GM23338 (cell line): ENCODE measurements around the gene PHYHIPL. TPM values are rescaled to one million over a fixed set of nuclear protein-coding genes. Genes with fewer than 3 reads are reported as not detected.

Experiments used
- ATAC-seq: fragments of 200-7000 bp; cut with Tn5 transposase; 3 replicates; pipeline ENCODE4 v1.9.1; 2020
- DNase-seq: peaks from one replicate; pipeline ENCODE4 v3.0.0-alpha.2; 2015; ENCODE audit warnings: low spot score
- H2AFZ ChIP-seq: fragments of 200-600 bp; sonication (generic); 2 replicates; pipeline ENCODE4 v1.8.0; 2016; ENCODE audit warnings: antibody characterized with exemption, mild to moderate bottlenecking, moderate library complexity
- H3F3A ChIP-seq: fragments of 200-600 bp; sonication (generic); replicated peaks from 2 replicates; pipeline ENCODE4 v1.8.0; 2017; ENCODE audit warnings: antibody characterized with exemption, mixed run types, low read depth
- H3K27ac ChIP-seq: fragments of 200-600 bp; sonication (generic); 2 replicates; pipeline ENCODE4 v1.6.1; 2016; ENCODE audit warnings: low read depth
- H3K27me3 ChIP-seq: fragments of 200-600 bp; sonication (generic); 2 replicates; pipeline ENCODE4 v1.8.0; 2016; ENCODE audit warnings: mild to moderate bottlenecking, mixed run types, moderate library complexity; ENCODE audit not compliant: insufficient read depth
- H3K36me3 ChIP-seq: fragments of 200-600 bp; sonication (generic); 2 replicates; pipeline ENCODE4 v1.8.0; 2016; ENCODE audit warnings: mild to moderate bottlenecking; ENCODE audit not compliant: insufficient read depth
- H3K4me1 ChIP-seq: fragments of 200-600 bp; sonication (generic); 2 replicates; pipeline ENCODE4 v1.8.0; 2016; ENCODE audit warnings: mild to moderate bottlenecking, moderate library complexity; ENCODE audit not compliant: insufficient read depth
- H3K4me2 ChIP-seq: fragments of 200-600 bp; sonication (generic); 2 replicates; pipeline ENCODE4 v1.7.1; 2017; ENCODE audit warnings: mixed run types
- H3K4me3 ChIP-seq: fragments of 200-600 bp; sonication (generic); 2 replicates; pipeline ENCODE4 v1.6.1; 2016; ENCODE audit warnings: mixed run types
- H3K79me2 ChIP-seq: fragments of 200-600 bp; sonication (generic); replicated peaks from 2 replicates; pipeline ENCODE4 v1.8.0; 2017; ENCODE audit warnings: mild to moderate bottlenecking; ENCODE audit not compliant: insufficient read depth
- H3K9me2 ChIP-seq: fragments of 200-600 bp; sonication (generic); 2 replicates; pipeline ENCODE4 v1.8.0; 2017; ENCODE audit not compliant: insufficient read depth
- H4K20me1 ChIP-seq: fragments of 200-600 bp; sonication (generic); replicated peaks from 2 replicates; pipeline ENCODE4 v1.8.0; 2017; ENCODE audit warnings: mild to moderate bottlenecking; ENCODE audit not compliant: insufficient read depth
- H3K27ac Mint-ChIP-seq: 2 replicates; pipeline ENCODE4 v1.8.0; 2020; ENCODE audit warnings: inconsistent platforms, mild to moderate bottlenecking, moderate library complexity, mixed read lengths
- H3K27me3 Mint-ChIP-seq: 3 replicates; pipeline ENCODE4 v1.8.0; 2022; ENCODE audit warnings: low read depth, mild to moderate bottlenecking, moderate library complexity, mixed read lengths, inconsistent platforms; ENCODE audit not compliant: insufficient read depth, poor library complexity
- H3K36me3 Mint-ChIP-seq: 3 replicates; pipeline ENCODE4 v1.8.0; 2021; ENCODE audit warnings: low read depth, mild to moderate bottlenecking, inconsistent platforms, moderate library complexity, mixed read lengths
- H3K4me1 Mint-ChIP-seq: 3 replicates; pipeline ENCODE4 v1.8.0; 2020; ENCODE audit warnings: mild to moderate bottlenecking, inconsistent platforms, mixed read lengths
- H3K4me3 Mint-ChIP-seq: 3 replicates; pipeline ENCODE4 v1.8.0; 2021; ENCODE audit warnings: moderate library complexity, mild to moderate bottlenecking, inconsistent platforms, mixed read lengths
- H3K9me3 Mint-ChIP-seq: 3 replicates; pipeline ENCODE4 v1.8.0; 2020; ENCODE audit warnings: moderate library complexity, mild to moderate bottlenecking, inconsistent platforms, mixed read lengths
- CREB1 ChIP-seq: fragments of 250-450 bp; sonication (Bioruptor Pico); IDR thresholded peaks from 2 replicates; pipeline ENCODE4 v1.5.0; 2020; ENCODE audit warnings: low read depth, mild to moderate bottlenecking, moderate library complexity
- EZH2phosphoT487 ChIP-seq: fragments of 200-600 bp; sonication (generic); IDR thresholded peaks from one replicate; pipeline ENCODE4 v1.8.1; 2018; ENCODE audit warnings: antibody characterized with exemption; ENCODE audit not compliant: unreplicated experiment
- JUNB ChIP-seq: IDR thresholded peaks from one replicate; pipeline ENCODE4 v1.6.1; 2016; ENCODE audit warnings: antibody characterized with exemption; ENCODE audit not compliant: unreplicated experiment
- NANOG ChIP-seq: IDR thresholded peaks from 2 replicates; pipeline ENCODE4 v1.6.1; 2016; ENCODE audit warnings: antibody characterized with exemption, borderline replicate concordance
- POLR2AphosphoS5 ChIP-seq: IDR thresholded peaks from 2 replicates; pipeline ENCODE4 v1.6.1; 2016; ENCODE audit warnings: antibody characterized with exemption, low read depth
- STAT1 ChIP-seq: IDR thresholded peaks from one replicate; pipeline ENCODE4 v1.6.1; 2016; ENCODE audit warnings: antibody characterized with exemption; ENCODE audit not compliant: unreplicated experiment
- ZNF114 ChIP-seq: fragments of 250-450 bp; sonication (Bioruptor Pico); IDR thresholded peaks from 2 replicates; pipeline ENCODE4 v1.5.0; 2020; ENCODE audit warnings: mild to moderate bottlenecking, moderate library complexity
- polyA plus RNA-seq: library from polyadenylated mRNA; unstranded; fragments of >200 nt; fragmentation: Nextera tagmentation; extraction: Ambion mirVana; gene quantifications from 2 replicates; pipeline ENCODE4 v1.2.1, GENCODE V29; 2016
- total RNA-seq: library from RNA; depleted of rRNA; stranded (reverse); fragments of >200 nt; shearing (Covaris generic); gene quantifications from 2 replicates; pipeline ENCODE4 v1.2.3, GENCODE V29; 2014
- TF ChIP-seq, protein P1 (sequence below): IDR thresholded peaks from one replicate; pipeline ENCODE4 v1.6.1; 2018; ENCODE audit warnings: antibody characterized with exemption; ENCODE audit not compliant: unreplicated experiment
- TF ChIP-seq, protein P2 (sequence below): IDR thresholded peaks from 2 replicates; pipeline ENCODE4 v1.6.1; 2016; ENCODE audit warnings: antibody characterized with exemption
- TF ChIP-seq, protein P3 (sequence below), 2 experiments: fragments of 200-600 bp in 1 of 2; sonication (generic) in 1 of 2; conservative IDR thresholded peaks; 2 replicates each; pipeline versions ENCODE4 v1.5.1 to v1.6.1; 2016 to 2017; ENCODE audit warnings: antibody characterized with exemption in 2 of 2, low read depth in 2 of 2, mild to moderate bottlenecking in 2 of 2, moderate library complexity in 1 of 2

Gene PHYHIPL
- total and polyA plus RNA-seq, 2 experiments from 2014 or later = 0.24 to 0.27 TPM

DNA sequence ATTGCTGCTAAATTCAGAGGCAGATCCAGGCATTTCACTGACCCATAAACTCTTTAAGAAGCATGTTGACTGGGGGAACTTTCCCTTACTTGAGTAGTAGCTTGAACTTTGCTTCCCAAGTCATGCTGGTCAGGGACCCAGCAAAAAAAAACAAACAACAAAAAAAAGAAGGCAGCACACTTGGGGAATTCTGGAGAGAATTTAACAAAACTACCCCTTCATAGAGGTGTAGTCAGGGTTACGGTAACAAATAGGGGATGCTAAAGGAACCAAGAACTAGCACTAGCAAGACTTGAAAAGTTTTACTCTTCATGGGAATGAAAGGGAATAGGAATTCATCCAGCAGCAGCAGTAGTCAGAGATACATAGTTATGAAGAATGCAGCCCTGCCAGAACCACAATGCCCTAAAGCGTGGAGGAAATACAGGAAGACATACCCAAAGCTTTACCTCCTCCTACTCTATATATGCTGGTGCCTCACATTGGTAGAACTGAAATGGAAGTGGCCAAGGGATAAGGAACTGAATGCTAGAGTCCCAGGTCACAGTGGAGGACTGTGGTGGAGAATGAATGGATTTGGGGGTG lies 67.3 kb downstream of the PHYHIPL start:
- Histone ChIP-seq H3K9me2 (no peaks in the 10 kb centered on the region), H4K20me1 (no peaks in the 10 kb centered on the region), H3K27me3 (no peaks in the 10 kb centered on the region), H3K79me2 (no peaks in the 10 kb centered on the region), H3K36me3 (no peaks in the 10 kb centered on the region), H3K27ac (no peak overlapping the region), H3K4me1 (no peaks in the 10 kb centered on the region), H3F3A (no peaks in the 10 kb centered on the region), H3K4me3 (no peak overlapping the region), H2AFZ (no peak overlapping the region), H3K4me2 (no peak overlapping the region)
- ATAC-seq (no peak), DNase-seq (peak; percentile 4)
- 0 out of 3 replicates have a peak, but pooled peaks cover 3% of the 10 kb centered on the region for H3K36me3 Mint-ChIP-seq
- H3K4me3 Mint-ChIP-seq = no peak overlapping the region
- H3K27ac Mint-ChIP-seq = no peak overlapping the region
- TF ChIP-seq, protein P1, sequence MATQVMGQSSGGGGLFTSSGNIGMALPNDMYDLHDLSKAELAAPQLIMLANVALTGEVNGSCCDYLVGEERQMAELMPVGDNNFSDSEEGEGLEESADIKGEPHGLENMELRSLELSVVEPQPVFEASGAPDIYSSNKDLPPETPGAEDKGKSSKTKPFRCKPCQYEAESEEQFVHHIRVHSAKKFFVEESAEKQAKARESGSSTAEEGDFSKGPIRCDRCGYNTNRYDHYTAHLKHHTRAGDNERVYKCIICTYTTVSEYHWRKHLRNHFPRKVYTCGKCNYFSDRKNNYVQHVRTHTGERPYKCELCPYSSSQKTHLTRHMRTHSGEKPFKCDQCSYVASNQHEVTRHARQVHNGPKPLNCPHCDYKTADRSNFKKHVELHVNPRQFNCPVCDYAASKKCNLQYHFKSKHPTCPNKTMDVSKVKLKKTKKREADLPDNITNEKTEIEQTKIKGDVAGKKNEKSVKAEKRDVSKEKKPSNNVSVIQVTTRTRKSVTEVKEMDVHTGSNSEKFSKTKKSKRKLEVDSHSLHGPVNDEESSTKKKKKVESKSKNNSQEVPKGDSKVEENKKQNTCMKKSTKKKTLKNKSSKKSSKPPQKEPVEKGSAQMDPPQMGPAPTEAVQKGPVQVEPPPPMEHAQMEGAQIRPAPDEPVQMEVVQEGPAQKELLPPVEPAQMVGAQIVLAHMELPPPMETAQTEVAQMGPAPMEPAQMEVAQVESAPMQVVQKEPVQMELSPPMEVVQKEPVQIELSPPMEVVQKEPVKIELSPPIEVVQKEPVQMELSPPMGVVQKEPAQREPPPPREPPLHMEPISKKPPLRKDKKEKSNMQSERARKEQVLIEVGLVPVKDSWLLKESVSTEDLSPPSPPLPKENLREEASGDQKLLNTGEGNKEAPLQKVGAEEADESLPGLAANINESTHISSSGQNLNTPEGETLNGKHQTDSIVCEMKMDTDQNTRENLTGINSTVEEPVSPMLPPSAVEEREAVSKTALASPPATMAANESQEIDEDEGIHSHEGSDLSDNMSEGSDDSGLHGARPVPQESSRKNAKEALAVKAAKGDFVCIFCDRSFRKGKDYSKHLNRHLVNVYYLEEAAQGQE = no peak
- no peak for TF ChIP-seq EZH2phosphoT487
- peaks cover 4% of the 10 kb centered on the region; the same call in 1 of the 3 replicates for H3K9me3 Mint-ChIP-seq
- no peaks in the 10 kb centered on the region for H3K27me3 Mint-ChIP-seq
- H3K4me1 Mint-ChIP-seq = peaks cover 5% of the 10 kb centered on the region; the same call in 1 of the 3 replicates

DNA sequence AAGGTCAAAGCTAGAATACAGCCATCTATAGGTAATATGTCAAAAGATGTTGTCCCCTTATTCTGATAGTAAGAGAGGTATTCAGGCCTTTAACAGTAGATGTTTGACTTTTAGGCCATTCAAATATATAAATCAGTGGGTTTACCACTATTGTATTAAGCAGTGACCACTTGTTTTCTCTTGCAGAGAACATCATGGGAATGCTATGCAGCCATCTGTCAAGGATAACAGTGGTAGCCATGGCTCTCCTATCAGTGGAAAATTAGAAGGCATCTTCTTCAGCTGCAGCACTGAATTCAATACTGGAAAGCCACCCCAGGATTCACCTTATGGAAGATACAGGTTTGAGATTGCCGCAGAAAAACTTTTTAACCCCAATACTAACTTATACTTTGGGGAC lies 68.4 kb downstream of the PHYHIPL start:
- no peak for DNase-seq
- no peaks in the 10 kb centered on the region for H3K4me1 ChIP-seq
- Mint-ChIP-seq H3K27ac (no peak overlapping the region), H3K9me3 (no peaks in the 10 kb centered on the region), H3K36me3 (no peaks in the 10 kb centered on the region), H3K27me3 (no peaks in the 10 kb centered on the region), H3K4me1 (peaks cover 5% of the 10 kb centered on the region; the same call in 1 of the 3 replicates), H3K4me3 (no peak overlapping the region)
- no peaks in the 10 kb centered on the region for H3K36me3 ChIP-seq
- TF ChIP-seq EZH2phosphoT487 (no peak), ZNF114 (CRISPR knock-in tag) (no peak), JUNB (no peak), CREB1 (CRISPR knock-in tag) (no peak), STAT1 (no peak), NANOG (no peak), POLR2AphosphoS5 (no peak)
- TF ChIP-seq, protein P2, sequence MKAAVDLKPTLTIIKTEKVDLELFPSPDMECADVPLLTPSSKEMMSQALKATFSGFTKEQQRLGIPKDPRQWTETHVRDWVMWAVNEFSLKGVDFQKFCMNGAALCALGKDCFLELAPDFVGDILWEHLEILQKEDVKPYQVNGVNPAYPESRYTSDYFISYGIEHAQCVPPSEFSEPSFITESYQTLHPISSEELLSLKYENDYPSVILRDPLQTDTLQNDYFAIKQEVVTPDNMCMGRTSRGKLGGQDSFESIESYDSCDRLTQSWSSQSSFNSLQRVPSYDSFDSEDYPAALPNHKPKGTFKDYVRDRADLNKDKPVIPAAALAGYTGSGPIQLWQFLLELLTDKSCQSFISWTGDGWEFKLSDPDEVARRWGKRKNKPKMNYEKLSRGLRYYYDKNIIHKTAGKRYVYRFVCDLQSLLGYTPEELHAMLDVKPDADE = no peak
- TF ChIP-seq, protein P1 = no peak
- TF ChIP-seq, protein P3, sequence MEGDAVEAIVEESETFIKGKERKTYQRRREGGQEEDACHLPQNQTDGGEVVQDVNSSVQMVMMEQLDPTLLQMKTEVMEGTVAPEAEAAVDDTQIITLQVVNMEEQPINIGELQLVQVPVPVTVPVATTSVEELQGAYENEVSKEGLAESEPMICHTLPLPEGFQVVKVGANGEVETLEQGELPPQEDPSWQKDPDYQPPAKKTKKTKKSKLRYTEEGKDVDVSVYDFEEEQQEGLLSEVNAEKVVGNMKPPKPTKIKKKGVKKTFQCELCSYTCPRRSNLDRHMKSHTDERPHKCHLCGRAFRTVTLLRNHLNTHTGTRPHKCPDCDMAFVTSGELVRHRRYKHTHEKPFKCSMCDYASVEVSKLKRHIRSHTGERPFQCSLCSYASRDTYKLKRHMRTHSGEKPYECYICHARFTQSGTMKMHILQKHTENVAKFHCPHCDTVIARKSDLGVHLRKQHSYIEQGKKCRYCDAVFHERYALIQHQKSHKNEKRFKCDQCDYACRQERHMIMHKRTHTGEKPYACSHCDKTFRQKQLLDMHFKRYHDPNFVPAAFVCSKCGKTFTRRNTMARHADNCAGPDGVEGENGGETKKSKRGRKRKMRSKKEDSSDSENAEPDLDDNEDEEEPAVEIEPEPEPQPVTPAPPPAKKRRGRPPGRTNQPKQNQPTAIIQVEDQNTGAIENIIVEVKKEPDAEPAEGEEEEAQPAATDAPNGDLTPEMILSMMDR (conservative IDR thresholded peaks at IDR 0.05; ENCODE audit: low read depth in 2 of 2) = no peak
- no peak overlapping the region for H2AFZ ChIP-seq
- no peaks in the 10 kb centered on the region for H3K9me2 ChIP-seq
- no peaks in the 10 kb centered on the region for H3K27me3 ChIP-seq
- no peak overlapping the region for H3K4me2 ChIP-seq
- H3F3A ChIP-seq = no peaks in the 10 kb centered on the region
- H3K27ac ChIP-seq = no peak overlapping the region
- H3K4me3 ChIP-seq = no peak overlapping the region
- H3K79me2 ChIP-seq = no peaks in the 10 kb centered on the region
- H4K20me1 ChIP-seq = no peaks in the 10 kb centered on the region
- no peak for ATAC-seq
